ENCODE measurements around the gene IHH.

The IHH gene

DNA sequence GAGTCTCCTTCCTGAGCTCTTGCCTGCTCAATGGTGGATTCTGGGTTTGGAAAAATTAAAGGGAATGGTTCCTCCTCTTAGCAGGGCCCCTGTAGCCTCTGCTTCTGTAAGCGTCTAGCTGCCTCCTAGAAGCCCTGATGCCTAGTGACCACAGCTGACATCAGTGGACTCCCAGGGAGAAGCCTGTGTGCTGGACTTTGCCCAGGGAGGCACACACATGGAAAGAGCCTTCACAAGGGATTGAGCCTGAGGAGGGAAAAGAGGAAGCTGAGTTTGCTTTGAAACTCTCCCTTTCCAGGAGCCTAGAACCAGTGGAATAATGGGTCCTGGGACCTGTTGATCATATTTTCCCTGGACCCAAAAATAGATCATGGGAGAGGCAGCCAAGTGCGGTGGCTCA, 18.0 kb downstream of the IHH start:
- no peak overlapping the region for H3K4me2 ChIP-seq (ENCODE audit: low read length)
- no peaks in the 10 kb centered on the region for H3K79me2 ChIP-seq
- no peaks in the 10 kb centered on the region for H3K4me1 ChIP-seq
- H3K9ac ChIP-seq: no peak overlapping the region
- H3K27ac ChIP-seq: no peak overlapping the region
- no peak overlapping the region for H3K4me3 ChIP-seq (ENCODE audit: low read depth, low read length)
- no peak for TF ChIP-seq CTCF (IDR thresholded peaks at IDR 0.05)
- no peaks in the 10 kb centered on the region for H3K9me3 ChIP-seq (ENCODE audit: control insufficient read depth, low read length)
- H3K36me3 ChIP-seq (ENCODE audit: control insufficient read depth, insufficient read depth, low read length): no peaks in the 10 kb centered on the region
- H2AFZ ChIP-seq: no peak overlapping the region
- H3K27me3 ChIP-seq (ENCODE audit: control insufficient read depth, insufficient read depth, low read length): no peaks in the 10 kb centered on the region

DNA sequence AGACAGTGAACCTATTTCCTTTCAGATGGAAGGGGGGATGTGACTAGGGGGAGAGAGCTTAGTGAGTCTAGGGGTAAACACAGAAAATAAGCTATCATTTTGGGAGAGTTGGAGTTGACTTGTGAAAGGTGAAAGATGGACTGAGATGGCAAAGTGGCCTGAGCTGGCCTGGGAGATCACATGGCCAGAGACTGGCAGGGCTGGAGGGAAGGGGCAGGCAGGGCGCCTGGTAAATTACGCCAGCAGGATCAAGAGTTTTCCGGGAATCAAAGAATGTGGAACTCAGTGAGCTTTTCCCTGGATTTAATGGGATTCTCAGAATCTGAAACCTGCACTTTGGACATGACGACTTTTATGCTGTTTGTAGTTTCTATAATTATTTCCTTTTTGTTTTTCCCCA, 18.6 kb downstream of the IHH start:
- Histone ChIP-seq H3K4me3 (ENCODE audit: low read depth, low read length) (no peak overlapping the region), H3K79me2 (no peaks in the 10 kb centered on the region), H2AFZ (no peak overlapping the region), H3K27ac (no peak overlapping the region), H3K36me3 (ENCODE audit: control insufficient read depth, insufficient read depth, low read length) (no peaks in the 10 kb centered on the region), H3K4me1 (no peaks in the 10 kb centered on the region), H3K9me3 (ENCODE audit: control insufficient read depth, low read length) (no peaks in the 10 kb centered on the region), H3K9ac (no peak overlapping the region), H3K4me2 (ENCODE audit: low read length) (no peak overlapping the region), H3K27me3 (ENCODE audit: control insufficient read depth, insufficient read depth, low read length) (no peaks in the 10 kb centered on the region)
- no peak for TF ChIP-seq CTCF (IDR thresholded peaks at IDR 0.05)

DNA sequence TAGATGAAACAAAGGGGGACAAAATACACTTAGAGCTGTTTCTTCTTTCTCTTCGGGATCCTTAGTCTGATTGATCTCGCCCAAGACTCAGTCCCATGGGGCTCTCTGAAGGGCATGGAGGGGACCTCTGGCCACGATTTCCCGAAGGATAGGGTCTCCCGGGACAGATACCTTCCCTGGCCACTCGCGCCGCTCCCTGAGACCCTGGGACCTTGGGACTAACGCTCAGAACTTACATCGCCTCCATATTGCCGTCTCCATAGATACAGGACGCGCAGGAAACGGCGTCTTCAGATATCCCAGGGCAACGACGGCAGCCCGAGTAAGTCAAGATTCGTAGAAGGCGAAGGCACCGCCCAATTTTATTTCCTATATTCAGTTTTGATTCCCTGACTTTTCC, 19.5 kb downstream of the IHH start, which contains the start of gene CFAP65:
CFAP65 (minus strand) TSS at position 265 of the 400 bp plus-strand sequence. CDS start 2,468 bp downstream, outside the sequence.
- Histone ChIP-seq H3K4me3 (ENCODE audit: low read depth, low read length) (peak within 1 kb of the TSS; percentile 61), H3K9ac (no peak within 1 kb of the TSS), H3K9me3 (ENCODE audit: control insufficient read depth, low read length) (no peaks in the 10 kb centered on the region), H2AFZ (peak within 1 kb of the TSS; percentile 87), H3K4me2 (ENCODE audit: low read length) (peak within 1 kb of the TSS; percentile 87), H3K27ac (no peak within 1 kb of the TSS), H3K4me1 (no peaks in the 10 kb centered on the region), H3K27me3 (ENCODE audit: control insufficient read depth, insufficient read depth, low read length) (no peaks in the 10 kb centered on the region), H3K36me3 (ENCODE audit: control insufficient read depth, insufficient read depth, low read length) (no peaks in the 10 kb centered on the region), H3K79me2 (no peaks in the 10 kb centered on the region)
- no peak for TF ChIP-seq CTCF (IDR thresholded peaks at IDR 0.05)

DNA sequence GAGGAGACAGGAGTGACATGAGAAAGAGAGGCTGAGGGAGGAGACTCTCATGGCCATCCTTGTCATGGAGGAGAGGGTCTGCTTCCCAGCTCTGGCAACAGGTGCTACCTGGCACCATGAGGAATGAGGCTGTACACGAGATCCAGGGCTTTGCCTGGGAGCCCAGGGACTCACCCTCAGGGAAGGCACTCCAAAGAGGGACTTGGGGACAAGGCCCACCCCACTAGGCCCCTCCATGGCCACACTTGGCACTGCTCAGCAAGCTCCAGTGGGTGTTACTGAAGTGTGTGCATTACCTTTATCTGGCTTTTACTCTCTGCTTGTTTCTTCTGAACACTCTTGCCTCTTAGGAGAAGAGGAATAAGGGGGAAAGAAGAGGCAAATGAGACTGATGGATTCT, 22.1 kb downstream of the IHH start:
- Histone ChIP-seq H2AFZ (no peak overlapping the region), H3K4me3 (ENCODE audit: low read depth, low read length) (no peak overlapping the region), H3K9me3 (ENCODE audit: control insufficient read depth, low read length) (no peaks in the 10 kb centered on the region), H3K36me3 (ENCODE audit: control insufficient read depth, insufficient read depth, low read length) (no peaks in the 10 kb centered on the region), H3K27me3 (ENCODE audit: control insufficient read depth, insufficient read depth, low read length) (no peaks in the 10 kb centered on the region), H3K9ac (no peak overlapping the region), H3K4me1 (no peaks in the 10 kb centered on the region), H3K4me2 (ENCODE audit: low read length) (no peak overlapping the region), H3K27ac (no peak overlapping the region), H3K79me2 (no peaks in the 10 kb centered on the region)
- no peak for TF ChIP-seq CTCF (IDR thresholded peaks at IDR 0.05)

- Histone ChIP-seq H3K4me3 (ENCODE audit: low read depth, low read length) (no peak overlapping the region), H3K27me3 (ENCODE audit: control insufficient read depth, insufficient read depth, low read length) (no peaks in the 10 kb centered on the region), H3K79me2 (no peaks in the 10 kb centered on the region), H3K4me1 (no peaks in the 10 kb centered on the region), H3K27ac (no peak overlapping the region), H3K4me2 (ENCODE audit: low read length) (no peak overlapping the region), H2AFZ (no peak overlapping the region), H3K9me3 (ENCODE audit: control insufficient read depth, low read length) (no peaks in the 10 kb centered on the region), H3K9ac (no peak overlapping the region), H3K36me3 (ENCODE audit: control insufficient read depth, insufficient read depth, low read length) (no peaks in the 10 kb centered on the region)
- TF ChIP-seq CTCF (IDR thresholded peaks at IDR 0.05): no peak
Observed at GRCh38 chr2:219037783-219038499, 22.8 kb downstream of the IHH start.
